D721Med (cell line): Measurements from ENCODE around the gene DUSP28.

Experiments
- DNase-seq: peaks from one replicate; pipeline ENCODE4 v3.0.0; 2011; ENCODE audit warnings: low spot score; ENCODE audit not compliant: insufficient read length
- FAIRE-seq: peaks from 2 replicates; lab custom pipeline; 2011; peaks lifted over from hg19 to GRCh38; lab: Jason Lieb, UNC
- TF ChIP-seq, protein P1 (sequence below): IDR thresholded peaks from 2 replicates; pipeline ENCODE4 v1.5.1; 2012; ENCODE audit warnings: mild to moderate bottlenecking, control low read depth; ENCODE audit not compliant: insufficient read depth; ENCODE audit errors: missing control alignments

The DUSP28 gene

DNA sequence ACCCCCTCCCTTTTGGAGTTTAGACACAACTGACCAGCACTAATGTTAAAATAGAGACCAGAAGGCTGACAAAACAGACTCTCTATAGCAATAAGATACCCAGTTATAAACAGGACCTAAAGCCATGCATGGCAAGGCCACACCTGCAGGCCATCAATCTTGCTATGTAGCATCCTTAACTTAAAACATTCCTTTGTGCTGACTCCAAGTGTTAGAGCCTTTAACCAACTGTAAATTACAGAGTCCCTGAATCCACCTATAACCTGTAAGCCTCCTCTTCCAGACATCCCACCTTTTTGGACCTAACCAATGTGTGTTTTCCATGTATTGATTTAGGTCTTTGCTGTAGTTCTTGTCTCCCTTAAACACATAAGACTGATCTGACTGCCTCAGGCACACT is 20.3 kb upstream of the DUSP28 start:
- FAIRE-seq (no peak), DNase-seq (no peak)
- TF ChIP-seq, protein P1, sequence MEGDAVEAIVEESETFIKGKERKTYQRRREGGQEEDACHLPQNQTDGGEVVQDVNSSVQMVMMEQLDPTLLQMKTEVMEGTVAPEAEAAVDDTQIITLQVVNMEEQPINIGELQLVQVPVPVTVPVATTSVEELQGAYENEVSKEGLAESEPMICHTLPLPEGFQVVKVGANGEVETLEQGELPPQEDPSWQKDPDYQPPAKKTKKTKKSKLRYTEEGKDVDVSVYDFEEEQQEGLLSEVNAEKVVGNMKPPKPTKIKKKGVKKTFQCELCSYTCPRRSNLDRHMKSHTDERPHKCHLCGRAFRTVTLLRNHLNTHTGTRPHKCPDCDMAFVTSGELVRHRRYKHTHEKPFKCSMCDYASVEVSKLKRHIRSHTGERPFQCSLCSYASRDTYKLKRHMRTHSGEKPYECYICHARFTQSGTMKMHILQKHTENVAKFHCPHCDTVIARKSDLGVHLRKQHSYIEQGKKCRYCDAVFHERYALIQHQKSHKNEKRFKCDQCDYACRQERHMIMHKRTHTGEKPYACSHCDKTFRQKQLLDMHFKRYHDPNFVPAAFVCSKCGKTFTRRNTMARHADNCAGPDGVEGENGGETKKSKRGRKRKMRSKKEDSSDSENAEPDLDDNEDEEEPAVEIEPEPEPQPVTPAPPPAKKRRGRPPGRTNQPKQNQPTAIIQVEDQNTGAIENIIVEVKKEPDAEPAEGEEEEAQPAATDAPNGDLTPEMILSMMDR: no peak

DNA sequence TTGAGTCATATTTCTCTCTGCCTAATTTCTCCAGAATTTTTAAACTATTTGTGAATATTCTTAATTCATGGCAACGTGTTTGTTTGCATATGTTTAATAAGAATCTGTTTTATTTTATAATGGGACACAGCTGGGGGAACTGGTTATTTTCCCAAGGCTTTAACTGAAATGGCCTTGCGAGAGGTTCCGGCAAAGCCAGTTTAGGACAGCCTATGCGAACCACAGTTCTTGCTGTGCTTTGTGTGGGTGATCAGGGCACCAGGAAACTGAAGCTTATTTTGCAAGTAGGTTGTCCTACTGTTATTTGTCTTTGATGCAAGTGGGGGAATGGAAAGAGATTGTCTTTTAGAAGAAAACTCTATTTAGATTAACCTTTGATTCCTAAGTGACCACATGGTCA is 8.9 kb upstream of the DUSP28 start:
- DNase-seq (no peak), FAIRE-seq (no peak)
- TF ChIP-seq, protein P1: no peak

DNA sequence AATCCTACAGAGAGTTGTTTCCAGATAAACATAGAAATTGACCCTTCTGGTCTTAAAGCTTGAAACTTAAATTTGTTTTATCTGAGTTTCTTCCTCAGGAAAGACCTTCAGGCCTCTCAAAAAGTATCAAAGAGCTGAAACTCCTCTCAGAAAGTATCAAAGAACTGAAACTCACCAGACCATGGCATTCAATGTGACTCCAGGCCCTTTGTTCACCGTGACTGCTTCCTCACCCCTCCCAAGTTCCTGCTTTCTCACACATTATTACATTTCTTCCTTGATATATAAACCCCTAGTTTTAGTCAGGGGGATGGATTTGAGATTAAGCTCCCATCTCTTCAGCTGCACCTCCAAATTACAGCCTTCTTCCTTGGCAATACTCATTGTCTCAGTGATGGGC is 8.3 kb upstream of the DUSP28 start:
- FAIRE-seq (no peak), DNase-seq (no peak)
- TF ChIP-seq, protein P1: no peak

DNA sequence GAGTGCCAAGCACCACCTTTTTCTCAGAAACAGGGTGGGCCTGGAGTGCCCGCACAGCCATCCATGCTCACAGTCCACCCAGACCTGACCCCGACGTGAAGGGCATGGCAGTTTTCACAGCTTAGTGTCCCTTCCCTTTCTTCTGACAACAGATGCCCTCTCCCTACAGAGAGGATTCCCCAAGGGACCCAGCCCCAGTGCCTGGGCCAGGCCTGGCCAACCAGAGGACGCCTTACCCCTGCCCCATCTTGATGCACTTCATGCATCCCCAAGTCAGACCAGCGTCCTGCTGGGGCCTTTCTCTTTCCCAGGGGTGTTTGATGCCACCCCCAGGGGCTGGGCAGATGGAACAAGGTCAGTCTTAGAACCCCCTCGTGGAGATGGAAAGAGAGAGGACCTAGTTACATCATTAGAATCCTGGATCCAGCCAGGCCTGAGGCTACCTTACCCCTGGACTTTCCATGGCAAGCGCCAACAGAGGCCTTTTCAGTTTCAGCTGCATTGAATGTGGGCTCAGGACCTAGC is 6.1 kb upstream of the DUSP28 start:
- TF ChIP-seq, protein P1: no peak
- no peak for FAIRE-seq

DNA sequence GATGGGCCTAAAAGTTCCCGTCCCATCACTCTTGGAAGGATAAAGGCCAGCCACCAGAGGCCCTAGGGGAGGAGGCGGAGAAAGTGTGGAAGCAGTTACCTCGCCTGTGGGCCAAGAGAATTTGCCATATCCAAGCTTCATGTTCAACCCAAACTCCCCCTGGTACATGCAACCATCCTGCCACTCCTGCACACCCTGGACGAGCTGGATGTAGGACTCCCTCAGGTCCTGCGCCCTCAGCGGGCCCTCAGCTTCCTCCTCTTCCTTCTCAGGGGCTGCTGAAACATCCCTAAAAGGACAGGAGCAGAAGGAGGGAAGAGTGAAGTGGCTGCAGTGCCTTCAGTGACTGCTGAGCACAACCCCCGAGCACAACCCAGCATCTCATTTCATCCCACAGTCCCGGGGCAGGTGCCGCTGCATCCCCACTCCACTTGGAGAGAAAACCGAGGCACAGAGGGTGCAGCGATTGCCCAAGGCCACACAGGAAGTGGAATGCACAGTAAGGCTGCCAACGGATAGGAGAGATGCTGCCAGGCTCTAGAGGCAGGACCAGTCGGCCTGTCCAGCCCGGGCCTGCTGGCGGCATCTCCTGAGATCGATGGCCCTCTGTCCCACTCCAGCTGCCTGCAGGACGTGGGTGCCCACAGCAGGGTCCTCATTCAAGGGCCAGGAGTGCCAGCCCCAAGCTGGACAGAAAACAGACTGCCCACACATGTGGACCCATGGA is 5.2 kb upstream of the DUSP28 start:
- DNase-seq: no peak
- TF ChIP-seq, protein P1: no peak
- FAIRE-seq: no peak

More for the DNA sequence above, 6.1 kb upstream of the DUSP28 start:
- no peak for DNase-seq

DNA sequence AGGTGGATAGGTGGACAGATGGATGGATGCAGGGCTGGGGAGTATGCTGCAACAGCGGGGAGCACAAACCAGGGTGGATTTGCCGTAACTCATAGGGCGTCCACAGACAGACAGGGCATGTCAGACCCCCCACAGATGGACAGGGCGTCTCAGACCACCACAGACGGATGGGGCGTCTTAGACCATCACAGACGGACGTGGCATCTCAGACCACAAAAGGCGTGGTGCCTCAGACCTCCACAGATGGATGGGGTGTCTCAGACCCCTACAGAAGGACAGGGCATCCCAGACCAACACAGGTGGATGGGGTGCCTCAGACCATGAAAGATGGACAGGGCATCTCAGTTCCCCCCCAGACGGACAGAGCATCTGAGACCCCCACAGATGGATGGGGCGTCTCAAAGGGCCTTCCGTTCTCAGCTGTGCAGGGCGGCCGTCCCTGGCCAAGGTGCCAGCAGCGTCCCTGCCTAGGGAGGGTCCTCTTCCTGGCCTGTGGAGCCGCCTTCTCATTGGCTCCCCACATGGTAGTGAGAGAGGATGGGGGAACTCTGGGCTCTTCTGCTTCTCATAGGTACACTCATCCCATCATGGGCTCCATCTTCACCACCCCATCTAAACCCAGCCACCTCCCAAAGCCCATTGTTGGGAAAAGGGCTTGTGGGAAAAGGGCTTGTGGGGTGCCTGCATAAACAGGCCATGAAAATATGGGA is 4.5 kb upstream of the DUSP28 start:
- no peak for FAIRE-seq
- no peak for DNase-seq
- TF ChIP-seq, protein P1: no peak
